Pancreas (tissue), 10 donors: ENCODE results near the gene GULP1. TPM values are rescaled to one million over a fixed set of nuclear protein-coding genes. Genes with fewer than 3 reads are reported as not detected.
"Not testable (repeated sequence)": the region's sequence is repeated elsewhere in the genome, so short reads cannot be mapped to it uniquely, and the experiment has no call there.

Experiments
- ATAC-seq, 4 donors: fragments of 200-7000 bp; cut with Tn5 transposase; one replicate each; pipeline versions ENCODE4 v1.8.0 to v1.9.1; 2020; ENCODE audit warnings: mild to moderate bottlenecking in 4 of 4, moderate library complexity in 4 of 4
- DNase-seq, 6 donors: peaks; one replicate each; pipeline ENCODE4 v3.0.0-alpha.2; 2020
- FAIRE-seq: peaks from 2 replicates; lab custom pipeline; 2012; peaks lifted over from hg19 to GRCh38; lab: Jason Lieb, UNC
- H3K27ac ChIP-seq, 4 donors: fragments of 200-600 bp; sonication (generic); 1 replicate in 3 of 4; 2 replicates in 1 of 4; pipeline versions ENCODE4 v1.5.0 to v1.8.0; 2020
- H3K27me3 ChIP-seq, 4 donors: fragments of 200-600 bp; one replicate each; pipeline ENCODE4 v1.8.0; 2021
- H3K36me3 ChIP-seq, 3 donors: fragments of 200-600 bp; sonication (generic) in 1 of 3; one replicate each; pipeline versions ENCODE4 v1.5.0 to v1.8.0; 2020 to 2021
- H3K4me1 ChIP-seq, 3 donors: fragments of 200-600 bp; one replicate each; pipeline ENCODE4 v1.8.0; 2021
- H3K4me3 ChIP-seq, 4 donors: fragments of 200-600 bp; sonication (generic) in 2 of 4; one replicate each; pipeline versions ENCODE4 v1.5.0 to v1.8.0; 2020 to 2021
- H3K9me3 ChIP-seq, 4 donors: fragments of 200-600 bp; one replicate each; pipeline ENCODE4 v1.8.0; 2021
- CTCF ChIP-seq, 4 donors: fragments of 200-600 bp; sonication (generic) in 3 of 4; IDR thresholded peaks; one replicate each; pipeline versions ENCODE4 v1.5.0 to v1.8.0; 2021; ENCODE audit warnings: antibody characterized with exemption in 4 of 4
- WGBS, 2 donors: extraction: QIAGEN DNeasy Blood & Tissue Kit; methylation state at CpG; one replicate each; pipeline ENCODE4 v1.1.7; 2013; 5-methylcytosine and 5-hydroxymethylcytosine counted together
- intact Hi-C, 3 donors: fragments of 100-400 bp; cut with DNase I; formaldehyde crosslinking; loops; one replicate each; pipeline versions ENCODE4 v1.11.1 to v1.14.2; 2022
- polyA plus RNA-seq, 2 donors: library from polyadenylated mRNA; stranded (reverse); fragments of 200-250 nt; gene quantifications; one replicate each; pipeline ENCODE4 v1.2.3, GENCODE V29; 2013
- total RNA-seq, 6 donors: library from RNA; stranded (reverse); fragmentation: NEBNext Ultra II Directional in 4 of 6; extraction: Animal tissue kit (Norgen Biotek cat#: 25700) in 4 of 6; gene quantifications; one replicate each; pipeline versions ENCODE4 v1.2.1 to v1.2.4, GENCODE V29; 2021 to 2023
- donor health status: healthy with polysubstance abuse.
- donor health status: DM: no; HTN: no; CAD: no; lungs with moderate emphysema.
- donor health status: DM: no; HTN: no; CAD: no.
- donor health status: control.
- donor health status: control.
- donor health status: Bipolar disorder and iron deficiency.
- donor health status: DM: yes; HTN: yes; CAD: no.
- donor health status: DM: no; HTN: no; CAD: no.
- donor health status: DM: no; HTN: no; CAD: no.
- donor health status: DM: yes; HTN: yes; CAD: no.

GULP1 gene
- total and polyA plus RNA-seq, 8 donors: 5.4 to 35.7 (median 17.5) TPM

- intact Hi-C loops: no loop called here
- H3K36me3 ChIP-seq: no peaks in the 10 kb centered on the region
- no peak for FAIRE-seq
- H3K27ac ChIP-seq: no peak overlapping the region
- no peak for DNase-seq
- no peak for TF ChIP-seq CTCF (IDR thresholded peaks at IDR 0.05)
- H3K9me3 ChIP-seq: no peaks in the 10 kb centered on the region
- H3K4me1 ChIP-seq: peaks cover 0 to 11% (median 7%) of the 10 kb centered on the region in 3 donors
- H3K4me3 ChIP-seq: no peak overlapping the region
- no peak for ATAC-seq
- H3K27me3 ChIP-seq: no peaks in the 10 kb centered on the region
- 87 to 92% methylated on average over 11 of the region's 11 CpGs for WGBS, 2 donors
These were observed 13.1 kb upstream of the GULP1 start for GRCh38 chr2:188278388-188279092.

GRCh38 chr2:188279093-188279445 lies 12.6 kb upstream of the GULP1 start:
- Histone ChIP-seq H3K9me3 (no peaks in the 10 kb centered on the region), H3K4me3 (no peak overlapping the region), H3K27ac (no peak overlapping the region), H3K27me3 (no peaks in the 10 kb centered on the region), H3K36me3 (no peaks in the 10 kb centered on the region), H3K4me1 (peaks cover 0 to 11% (median 7%) of the 10 kb centered on the region in 3 donors)
- DNase-seq (no peak), FAIRE-seq (no peak), ATAC-seq (no peak)
- 55 to 72% methylated on average over 2 of the region's 2 CpGs for WGBS, 2 donors
- intact Hi-C loops: no loop called here
- TF ChIP-seq CTCF (IDR thresholded peaks at IDR 0.05): no peak

GRCh38 chr2:188280811-188281222 lies 10.9 kb upstream of the GULP1 start:
- intact Hi-C loops: no loop called here
- TF ChIP-seq CTCF (IDR thresholded peaks at IDR 0.05): no peak
- 6 to 8% methylated on average over 2 of the region's 2 CpGs for whole genome bisulfite sequencing, 2 donors
- Histone ChIP-seq H3K4me1 (peaks cover 4 to 17% (median 15%) of the 10 kb centered on the region in 3 donors), H3K27ac (peak overlapping the region in 2 of 4 donors; percentile 25 to 69), H3K4me3 (no peak overlapping the region), H3K27me3 (no peaks in the 10 kb centered on the region), H3K9me3 (no peaks in the 10 kb centered on the region), H3K36me3 (no peaks in the 10 kb centered on the region)
- DNase-seq: peak in 1 of 6 donors; percentile 22
- ATAC-seq: peak; percentile 82 to 90 (median 87)
- peak; percentile 57 for FAIRE-seq

- intact Hi-C loops: no loop called here
- Histone ChIP-seq H3K36me3 (no peaks in the 10 kb centered on the region), H3K4me3 (no peak overlapping the region), H3K27me3 (no peaks in the 10 kb centered on the region), H3K4me1 (peaks cover 4 to 17% (median 17%) of the 10 kb centered on the region in 3 donors), H3K9me3 (no peaks in the 10 kb centered on the region), H3K27ac (no peak overlapping the region)
- no peak for DNase-seq
- FAIRE-seq: no peak
- no peak for ATAC-seq
- no peak for TF ChIP-seq CTCF (IDR thresholded peaks at IDR 0.05)
These were observed 8.8 kb upstream of the GULP1 start for GRCh38 chr2:188282907-188283306.

- H3K4me3 ChIP-seq, DNase-seq, FAIRE-seq, intact Hi-C loops, ATAC-seq, H3K9me3 ChIP-seq, H3K36me3 ChIP-seq, H3K27me3 ChIP-seq: not testable (repeated sequence)
- Histone ChIP-seq H3K27ac (peak overlapping the region in 1 of 4 donors; percentile 74), H3K4me1 (peaks cover 4 to 17% (median 17%) of the 10 kb centered on the region in 3 donors)
- 91 to 97% methylated on average over 3 of the region's 3 CpGs for WGBS, 2 donors
These were observed 7.4 kb upstream of the GULP1 start for GRCh38 chr2:188284251-188284650.
